GM12864 (cell line): Measurements from ENCODE around the gene NQO1.

Source experiments
- DNase-seq: peaks from one replicate; pipeline ENCODE4 v3.0.0-alpha.2; 2011; ENCODE audit warnings: low read depth
- H3K4me3 ChIP-seq: 2 replicates; pipeline ENCODE4 v1.5.1; 2011; ENCODE audit warnings: mild to moderate bottlenecking, low read depth, low read length, control low read depth
- CTCF ChIP-seq: IDR thresholded peaks from 2 replicates; pipeline ENCODE4 v1.5.1; 2011; ENCODE audit warnings: low read depth, mild to moderate bottlenecking, moderate library complexity, low read length, control low read depth, inconsistent platforms; ENCODE audit errors: missing control alignments

NQO1 gene

DNA sequence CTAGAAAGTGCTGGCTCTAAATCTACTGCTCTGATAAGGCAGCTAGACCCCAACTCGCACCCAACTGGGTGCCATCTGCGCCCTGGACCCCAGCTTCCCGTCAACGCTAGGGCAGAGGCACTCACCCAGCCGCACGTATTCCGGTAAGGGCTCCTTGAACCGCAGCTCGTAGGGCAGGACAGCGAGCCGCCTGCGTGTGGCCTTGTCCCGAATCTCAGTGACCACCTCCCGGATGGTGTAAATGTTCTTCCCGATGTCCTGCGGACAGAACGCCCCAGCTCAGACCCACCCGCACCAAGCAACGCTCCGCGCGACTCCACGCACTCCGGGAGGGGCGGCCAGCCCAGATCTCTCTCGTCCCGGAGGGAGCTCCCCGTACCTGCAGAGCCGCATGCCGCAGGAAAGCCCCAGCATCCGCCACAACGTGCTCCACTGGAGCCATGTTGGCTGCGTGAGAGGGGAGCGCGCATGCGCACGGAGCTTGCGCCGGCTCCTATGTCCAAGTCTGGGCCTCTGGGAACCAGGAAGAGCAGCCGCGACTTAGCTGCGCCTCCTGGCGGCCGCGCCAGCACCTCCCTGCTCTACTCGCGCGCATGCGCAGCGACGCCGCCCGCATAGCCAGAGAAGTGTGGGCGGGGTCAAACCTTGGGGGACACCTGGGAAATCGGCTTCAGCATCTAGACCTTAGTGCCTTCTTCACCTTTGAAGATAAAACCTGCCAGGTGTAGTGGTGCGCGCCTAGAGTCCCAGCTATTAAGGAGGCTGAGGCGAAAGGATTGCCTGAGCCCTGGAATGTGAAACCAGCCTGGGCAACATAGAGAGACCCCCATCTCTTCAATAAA lies 28.3 kb upstream of the NQO1 start, which contains the start of gene NOB1:
Gene NOB1, minus strand, starts transcription at position 458 of the 842 bp plus-strand sequence. Its CDS starts 16 bp downstream, at position 442.
- peak within 1 kb of the TSS; percentile 83 for H3K4me3 ChIP-seq
- peak; percentile 96 for DNase-seq
- peak; percentile 100 for TF ChIP-seq CTCF

DNA sequence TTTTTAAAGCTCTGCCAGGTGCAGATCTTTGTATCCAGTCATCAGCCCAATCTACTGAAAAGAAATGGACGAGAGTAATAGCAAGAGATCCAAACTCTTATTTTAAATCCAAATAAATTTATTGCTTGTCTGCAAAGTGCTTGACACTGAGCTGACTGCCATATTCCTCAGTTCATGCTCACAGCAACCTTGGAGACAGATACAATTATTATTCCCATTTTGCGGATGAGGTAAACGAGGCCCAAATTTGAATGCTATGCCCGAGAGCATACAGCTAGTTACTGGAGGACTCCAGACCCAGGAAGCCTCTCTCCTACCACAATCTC lies 27.7 kb upstream of the NQO1 start:
- TF ChIP-seq CTCF, result no peak
- DNase-seq, result no peak
- H3K4me3 ChIP-seq, result peak overlapping the region; percentile 83

- TF ChIP-seq CTCF, result no peak
- no peak for DNase-seq
- no peak overlapping the region for H3K4me3 ChIP-seq
Measured at GRCh38 chr16:69748694-69749345, 22.5 kb upstream of the NQO1 start.

GRCh38 chr16:69747115-69747514 lies 20.8 kb upstream of the NQO1 start:
- no peak overlapping the region for H3K4me3 ChIP-seq
- no peak for DNase-seq
- TF ChIP-seq CTCF, result no peak

DNA sequence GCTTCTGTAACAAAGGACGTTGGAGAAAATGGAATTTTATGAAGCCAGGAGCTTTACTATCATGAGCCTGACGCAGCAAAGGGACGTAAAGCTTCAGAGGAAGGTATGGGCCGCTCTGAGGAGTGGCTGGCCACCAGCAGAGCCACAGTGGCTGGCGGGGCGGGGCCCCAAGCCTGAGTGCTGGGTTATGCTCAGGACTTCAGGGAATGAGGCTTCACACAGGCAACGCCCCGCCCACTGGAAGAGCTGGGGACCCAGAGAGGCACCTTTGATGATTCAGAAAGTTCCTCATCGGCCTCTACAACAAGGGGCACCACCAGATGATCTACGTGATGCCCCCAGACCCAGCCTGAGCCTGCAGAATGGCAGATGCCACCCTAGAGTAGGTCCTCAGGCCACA lies 19.6 kb upstream of the NQO1 start:
- no peak for TF ChIP-seq CTCF
- DNase-seq, result no peak
- no peak overlapping the region for H3K4me3 ChIP-seq

DNA sequence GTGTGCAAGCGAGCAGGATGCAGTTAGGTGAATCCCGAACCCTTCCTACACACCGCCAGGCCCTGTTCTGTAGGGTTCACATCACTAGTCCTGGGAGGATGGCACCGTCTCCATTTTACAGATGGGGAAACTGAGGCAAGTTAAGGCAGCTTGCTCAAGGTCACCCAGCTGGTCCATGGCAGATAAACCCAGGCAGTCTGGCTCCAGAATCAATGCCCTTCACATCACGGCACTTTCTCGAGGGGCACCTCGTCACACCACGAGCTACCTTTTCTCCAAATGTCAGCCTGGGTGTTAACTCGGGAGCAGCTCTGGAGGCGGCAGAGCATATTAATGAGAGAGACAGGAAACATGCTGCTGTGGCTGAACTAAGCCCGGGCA lies 18.9 kb upstream of the NQO1 start:
- DNase-seq, result no peak
- H3K4me3 ChIP-seq, result no peak overlapping the region
- TF ChIP-seq CTCF, result no peak
